Stimulated activated CD8-positive, alpha-beta memory T cell treated with anti-CD3 and anti-CD28 coated beads, Interleukin-15, amount 100 ng/mL, for 4 hours (primary cell): ENCODE measurements around the gene LTO1.
A peak's percentile ranks its signal among the peaks of the same experiment; 100 is the strongest.

ENCODE experiments used
- DNase-seq, 2 donors: peaks; one replicate each; pipeline ENCODE4 v3.0.0-alpha.2; 2020; ENCODE audit warnings: low read depth in 2 of 2

LTO1 gene

DNA sequence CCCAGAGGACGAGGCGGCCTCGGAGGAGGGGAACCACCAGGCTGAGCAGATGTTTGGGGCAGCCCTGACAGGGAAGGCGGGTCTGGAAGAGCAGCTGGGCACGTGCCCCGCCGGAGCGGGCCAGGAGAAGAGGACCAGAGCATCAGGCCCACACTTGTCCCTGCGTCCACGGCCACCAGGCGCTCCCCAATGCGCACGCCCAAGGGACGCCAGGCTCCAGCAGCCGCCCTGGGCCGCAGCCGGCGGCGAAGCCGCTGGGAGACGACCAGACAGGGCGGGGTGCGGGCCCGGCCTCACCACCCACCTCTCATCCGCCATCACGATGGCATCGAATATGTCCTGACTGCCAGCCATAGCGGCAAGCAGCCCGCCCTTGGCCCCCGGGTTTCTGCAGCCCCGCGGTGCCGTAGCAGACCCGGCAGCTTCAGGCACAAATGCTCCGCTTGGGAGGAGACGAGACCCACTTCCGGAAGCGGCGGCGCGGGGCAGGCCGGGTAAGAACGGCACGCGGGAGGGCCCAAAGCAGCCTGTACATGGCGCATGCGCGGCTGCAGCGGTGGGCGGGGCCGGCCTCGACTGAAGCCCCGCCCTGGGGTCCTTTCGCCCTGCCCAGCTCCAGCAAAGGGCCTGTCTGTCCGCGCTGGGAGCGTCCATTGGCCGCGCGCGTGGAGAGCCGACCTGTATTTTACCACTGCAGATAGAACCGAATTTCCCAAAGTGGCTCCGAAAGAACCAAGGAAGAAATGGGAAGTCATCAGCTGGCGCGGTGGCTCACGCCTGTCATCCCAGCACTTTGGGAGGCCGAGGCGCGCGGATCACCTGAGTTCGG, at the start of gene LTO1:
TSS of gene LTO1 (minus strand) at position 468 of the 829 bp plus-strand sequence. CDS start at position 354, 114 bp downstream.
- DNase-seq, result peak; percentile 87 to 90

DNA sequence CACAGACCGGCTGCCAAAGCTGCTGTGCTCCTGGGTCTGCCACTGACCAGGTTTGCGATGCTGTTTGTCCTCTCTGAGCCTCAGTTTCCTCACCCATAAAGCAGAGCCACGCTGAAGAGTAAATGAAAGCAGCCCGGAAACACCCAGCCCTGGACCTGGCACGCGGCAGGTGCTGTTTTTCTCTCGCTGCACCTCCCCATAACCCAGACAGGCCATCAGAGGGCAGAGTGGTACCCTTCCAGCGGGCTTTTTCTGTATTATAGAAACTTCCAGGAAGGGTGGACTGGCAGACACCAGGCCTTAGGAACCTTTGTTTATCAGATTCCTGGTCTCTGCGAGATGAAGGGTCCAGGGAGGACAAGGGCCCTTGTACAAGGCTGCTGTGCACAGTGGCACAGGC, 46.6 kb upstream of the LTO1 start:
- no peak for DNase-seq

GRCh38 chr11:69721106-69721505, 46.0 kb upstream of the LTO1 start:
- DNase-seq, result no peak

GRCh38 chr11:69718912-69719311, 43.8 kb upstream of the LTO1 start:
- no peak for DNase-seq

GRCh38 chr11:69718147-69718546, 43.0 kb upstream of the LTO1 start:
- DNase-seq, result no peak

DNA sequence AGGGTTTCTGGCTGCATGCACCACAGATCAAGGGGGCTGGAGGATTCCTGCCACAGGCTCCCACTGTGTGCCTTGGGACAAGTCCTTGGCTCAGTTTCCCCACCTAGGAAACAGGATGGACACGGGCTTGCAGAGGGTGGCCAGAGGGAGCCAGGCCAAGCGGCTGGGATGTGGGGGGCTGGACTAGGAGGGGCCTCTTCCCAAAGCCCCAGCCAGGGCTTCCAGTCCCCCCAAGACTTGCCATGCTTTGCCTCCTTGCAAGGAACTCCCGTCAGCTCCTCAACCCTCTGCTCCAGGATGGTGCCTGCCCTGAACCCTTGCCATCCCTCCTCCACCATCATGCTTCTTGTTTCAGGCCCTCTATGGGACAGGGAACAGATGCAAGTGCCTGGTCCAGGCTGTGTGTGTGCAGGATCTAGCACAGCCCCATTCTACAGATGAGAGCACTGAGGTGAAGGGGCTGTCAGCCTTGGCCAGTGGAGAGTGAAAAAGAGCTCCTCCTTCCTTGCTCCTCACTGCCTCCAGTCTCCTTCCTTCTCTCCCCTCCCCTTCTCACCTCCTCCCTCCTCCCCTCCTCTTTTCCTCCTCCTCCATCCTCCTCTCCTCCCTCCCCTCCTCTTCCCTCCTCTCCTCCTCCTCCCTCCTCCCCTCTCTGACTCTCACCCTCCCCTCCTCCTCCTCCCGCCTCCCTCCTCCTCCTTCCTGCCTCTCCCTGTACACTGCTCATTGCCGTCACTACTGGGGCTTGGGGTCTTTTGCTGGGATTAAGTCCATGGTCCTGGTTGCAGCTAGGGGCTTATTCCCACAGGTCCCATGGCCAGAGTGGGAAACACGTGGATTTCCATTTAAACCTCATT, 42.0 kb upstream of the LTO1 start:
- no peak for DNase-seq

DNA sequence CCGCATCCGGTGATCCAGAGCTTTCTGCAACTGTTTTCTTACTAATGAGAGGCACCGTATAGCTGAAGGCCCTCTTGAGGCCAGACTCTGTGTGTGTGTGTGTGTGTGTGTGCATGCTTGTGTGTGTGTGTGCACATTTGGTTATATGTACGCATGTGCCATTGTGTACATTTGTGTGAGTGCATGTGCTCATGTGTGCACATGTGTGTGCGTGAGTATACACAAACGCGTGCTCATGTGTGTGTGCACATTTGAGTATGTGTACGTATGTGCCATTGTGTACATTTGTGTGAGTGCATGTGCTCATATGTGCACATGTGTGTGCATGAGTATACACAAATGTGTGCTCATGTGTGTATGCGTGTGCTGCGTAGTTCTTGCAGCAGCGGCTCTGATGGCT, 40.9 kb upstream of the LTO1 start:
- no peak for DNase-seq

- DNase-seq, result no peak
These were observed 40.3 kb upstream of the LTO1 start for GRCh38 chr11:69715446-69715845.

GRCh38 chr11:69711822-69712801, 37.0 kb upstream of the LTO1 start:
- no peak for DNase-seq

GRCh38 chr11:69708736-69709401, 33.7 kb upstream of the LTO1 start:
- DNase-seq, result no peak

- DNase-seq, result no peak
These were observed 32.0 kb upstream of the LTO1 start for GRCh38 chr11:69707176-69707575.

GRCh38 chr11:69705901-69706787, 31.0 kb upstream of the LTO1 start:
- no peak for DNase-seq

- DNase-seq, result no peak
These were observed 30.2 kb upstream of the LTO1 start for GRCh38 chr11:69705351-69705811.

DNA sequence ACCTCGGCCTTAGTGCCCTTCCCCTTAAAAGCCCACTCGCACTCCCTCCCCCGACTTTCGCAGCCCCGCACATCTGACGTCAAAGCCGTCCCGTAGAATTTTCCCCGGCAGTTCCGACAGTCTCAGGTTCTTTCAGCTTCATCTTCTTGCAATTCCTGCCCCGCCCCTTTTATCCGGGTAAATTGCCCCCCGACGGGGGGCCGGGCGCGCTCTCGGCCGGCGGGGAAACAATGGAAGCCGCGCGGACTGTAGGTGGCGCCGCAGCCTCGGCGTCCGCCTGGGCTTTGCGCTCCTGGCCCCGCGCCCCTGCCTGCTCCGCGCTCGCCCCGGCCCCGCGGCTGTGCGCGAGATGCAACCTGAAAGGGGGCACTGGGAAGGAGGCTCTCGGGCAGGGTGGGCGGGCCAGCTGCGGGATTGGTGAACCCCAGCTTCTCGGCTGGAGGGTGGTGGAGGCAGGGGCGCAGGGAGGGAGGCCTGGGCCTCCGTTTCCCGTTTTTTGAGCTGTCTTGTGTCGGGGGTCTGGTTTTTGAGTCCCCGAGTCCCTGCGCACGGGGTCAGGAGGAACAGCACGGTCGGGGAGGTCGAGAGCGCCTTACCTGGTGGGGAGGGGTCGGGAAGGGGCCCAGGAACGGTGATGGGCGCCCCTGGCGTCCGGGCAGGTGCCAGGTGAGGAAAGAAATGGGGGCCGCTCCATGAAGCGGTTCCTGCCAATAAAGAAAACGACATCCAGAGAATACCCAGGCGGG, 29.5 kb upstream of the LTO1 start:
- DNase-seq, result no peak

DNA sequence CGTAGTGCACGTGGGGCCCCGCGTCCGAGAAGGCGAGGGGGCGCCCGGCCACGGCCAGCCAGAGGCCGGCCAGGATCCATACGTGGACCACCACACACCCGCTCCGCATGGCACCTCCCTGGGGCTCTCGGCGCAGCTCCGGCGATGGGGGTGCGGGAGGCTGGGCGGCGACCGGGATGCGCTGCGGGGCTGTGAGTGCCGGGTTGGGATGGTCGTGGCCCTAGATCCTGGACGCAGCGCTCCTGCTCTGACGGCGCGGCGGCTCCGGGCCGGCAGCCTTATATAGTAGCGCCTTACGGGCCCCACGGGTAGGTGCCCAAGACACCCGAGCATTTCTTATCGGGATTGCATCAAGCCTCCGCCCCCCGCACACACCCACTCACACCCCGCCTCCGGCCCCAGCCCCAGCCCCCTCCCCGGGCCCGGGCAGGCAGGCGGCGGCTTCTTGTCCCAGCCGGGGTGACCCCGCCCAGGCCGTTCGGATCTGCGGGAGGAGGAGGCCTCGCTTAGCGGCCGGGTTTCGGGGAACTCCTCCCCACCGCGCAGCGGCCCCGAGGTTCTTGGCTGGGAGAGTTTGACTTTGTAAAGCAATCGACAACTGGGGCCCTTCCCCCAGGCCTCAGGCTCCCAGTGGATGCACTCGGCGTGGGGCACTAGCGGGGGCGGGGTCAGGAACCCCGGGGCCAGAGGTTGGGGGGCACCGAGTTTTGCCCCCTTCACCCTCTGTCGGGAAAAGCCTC, 28.8 kb upstream of the LTO1 start, which contains the start of gene FGF19:
TSS of gene FGF19 (minus strand) at position 255 of the 740 bp plus-strand sequence. CDS start at position 109, 146 bp downstream.
- DNase-seq, result no peak

DNA sequence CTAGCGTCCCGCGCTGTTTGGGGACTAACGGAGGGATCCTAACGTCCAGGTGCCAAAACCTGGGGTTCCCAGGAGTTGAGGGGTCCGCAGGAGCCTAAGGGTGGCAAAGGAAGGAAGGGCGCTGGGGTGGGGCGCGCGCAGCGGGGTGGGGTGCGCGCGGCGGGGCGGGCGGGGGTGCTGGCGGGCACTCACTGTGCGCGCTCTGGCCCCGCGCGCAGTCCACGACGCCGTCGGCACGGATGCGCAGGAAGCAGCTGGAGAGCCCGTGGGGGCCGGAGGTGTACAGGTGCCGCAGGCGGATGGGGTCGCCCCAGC, 28.3 kb upstream of the LTO1 start:
- no peak for DNase-seq

DNA sequence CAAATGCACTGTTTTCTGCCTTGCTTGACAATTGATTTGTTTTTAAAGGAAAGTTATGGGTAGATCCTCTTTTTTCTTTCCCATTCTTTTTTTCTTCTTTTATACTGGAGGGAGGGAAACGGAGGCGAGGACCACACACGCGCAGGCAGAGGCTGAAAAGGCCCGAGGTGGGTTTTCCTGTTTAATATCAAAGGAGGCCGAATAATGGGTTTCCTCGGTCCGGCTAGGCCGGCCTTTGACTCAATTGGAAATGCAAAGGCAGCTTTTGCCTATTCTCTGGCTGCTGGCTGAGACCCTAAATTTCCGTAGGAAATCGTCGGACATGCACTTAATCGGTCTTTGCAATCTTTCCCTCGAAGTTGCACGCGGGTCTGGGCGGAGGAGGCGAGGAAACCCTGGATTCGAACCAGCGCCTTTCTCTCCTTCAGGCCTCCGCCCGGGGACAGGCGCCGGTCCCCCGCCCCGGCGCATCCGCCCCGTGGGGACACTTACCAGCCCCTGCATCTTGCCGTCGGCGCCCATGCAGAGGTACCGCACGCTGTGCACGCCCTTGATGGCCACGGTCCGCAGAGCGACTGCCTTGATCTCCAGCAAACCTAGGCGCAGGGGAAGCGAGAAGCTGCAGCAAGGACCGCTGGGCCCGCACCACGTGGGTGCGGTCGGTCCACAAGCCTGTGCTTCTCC, 27.8 kb upstream of the LTO1 start:
- no peak for DNase-seq

DNA sequence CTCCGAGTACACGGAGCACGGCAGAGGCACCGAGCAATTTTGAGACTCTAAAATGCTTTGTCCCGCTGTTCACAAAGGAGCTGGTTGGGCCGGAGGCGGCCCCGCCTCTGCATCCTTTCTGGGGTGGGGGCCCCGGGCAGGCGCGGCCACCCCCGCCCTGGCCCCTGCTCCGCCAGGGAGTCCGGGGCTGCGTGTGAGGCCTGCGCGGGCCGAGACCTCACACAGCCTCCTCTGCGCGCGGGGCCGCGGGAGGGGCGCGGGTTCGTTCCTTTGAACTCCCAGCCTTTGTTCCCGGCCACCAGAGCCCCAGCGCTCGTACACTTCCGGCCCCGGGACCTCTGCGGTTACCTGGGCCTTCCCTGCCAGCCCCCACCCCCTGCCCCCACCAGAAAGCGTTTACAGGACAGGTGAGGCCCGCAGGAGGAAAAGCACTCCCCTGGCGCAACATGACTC, 27.1 kb upstream of the LTO1 start:
- DNase-seq, result no peak
